GM12873 (cell line): ENCODE measurements around the gene KLK15.

Experiments
- CTCF ChIP-seq: IDR thresholded peaks from 2 replicates; pipeline ENCODE4 v1.5.1; 2012; ENCODE audit warnings: low read depth, mild to moderate bottlenecking, moderate library complexity, low read length, control low read depth; ENCODE audit not compliant: insufficient read depth; ENCODE audit errors: missing control alignments

The KLK15 gene

GRCh38 chr19:50826492-50827240, 6.7 kb downstream of the KLK15 start:
- no peak for TF ChIP-seq CTCF

- no peak for TF ChIP-seq CTCF
Observed at GRCh38 chr19:50823389-50824042, 9.9 kb downstream of the KLK15 start, which contains the start of gene KLK1. Gene KLK1 (minus strand): TSS chr19:50823787. CDS start chr19:50823748, 39 bp downstream.

- TF ChIP-seq CTCF, result no peak
Observed at GRCh38 chr19:50822661-50823208, 10.6 kb downstream of the KLK15 start.

GRCh38 chr19:50821622-50822021, 11.8 kb downstream of the KLK15 start:
- TF ChIP-seq CTCF, result no peak

GRCh38 chr19:50821248-50821612, 12.1 kb downstream of the KLK15 start:
- TF ChIP-seq CTCF, result no peak

- no peak for TF ChIP-seq CTCF
Observed at GRCh38 chr19:50820549-50821247, 12.7 kb downstream of the KLK15 start.

- no peak for TF ChIP-seq CTCF
Observed at GRCh38 chr19:50820086-50820485, 13.3 kb downstream of the KLK15 start.
